HG03575 (cell line): ENCODE data around the gene FRS2.
"Not testable (repeated sequence)": the region's sequence is repeated elsewhere in the genome, so short reads cannot be mapped to it uniquely, and the experiment has no call there.

Experiments
- ATAC-seq: cut with Tn5 transposase; IDR thresholded peaks from one replicate; pipeline ENCODE4 v1.9.1; 2021; ENCODE audit not compliant: unreplicated experiment, insufficient number of reproducible peaks, low FRiP score; ENCODE audit errors: extremely low read depth

The FRS2 gene

GRCh38 chr12:69604275-69604674 is 134.1 kb downstream of the FRS2 start:
- ATAC-seq: not testable (repeated sequence)

GRCh38 chr12:69608114-69608513 is 137.9 kb downstream of the FRS2 start:
- no peak for ATAC-seq

GRCh38 chr12:69610126-69610525 is 139.9 kb downstream of the FRS2 start:
- ATAC-seq: no peak

- ATAC-seq: no peak
These were observed 140.5 kb downstream of the FRS2 start, which contains the start of gene LRRC10 for GRCh38 chr12:69610729-69611128. Gene LRRC10, minus strand, starts transcription at chr12:69610907. Its CDS starts 69 bp downstream, at chr12:69610838.

- ATAC-seq: no peak
These were observed 143.2 kb downstream of the FRS2 start for GRCh38 chr12:69613351-69613750.

- ATAC-seq: no peak
These were observed 145.8 kb downstream of the FRS2 start for GRCh38 chr12:69616025-69616424.

- ATAC-seq: no peak
These were observed 148.9 kb downstream of the FRS2 start for GRCh38 chr12:69619050-69619449.

GRCh38 chr12:69620077-69620476 is 149.9 kb downstream of the FRS2 start:
- ATAC-seq: no peak

- no peak for ATAC-seq
These were observed 150.7 kb downstream of the FRS2 start for GRCh38 chr12:69620921-69621320.

GRCh38 chr12:69621551-69621950 is 151.4 kb downstream of the FRS2 start:
- ATAC-seq: no peak

- no peak for ATAC-seq
These were observed 153.8 kb downstream of the FRS2 start for GRCh38 chr12:69623970-69624369.

GRCh38 chr12:69627501-69627900 is 157.3 kb downstream of the FRS2 start:
- no peak for ATAC-seq
